D721Med (cell line): ENCODE data around the gene KCNK1.

Experiments
- DNase-seq: peaks from one replicate; pipeline ENCODE4 v3.0.0; 2011; ENCODE audit warnings: low spot score; ENCODE audit not compliant: insufficient read length
- FAIRE-seq: peaks from 2 replicates; lab custom pipeline; 2011; peaks lifted over from hg19 to GRCh38; lab: Jason Lieb, UNC
- TF ChIP-seq, protein P1 (sequence below): IDR thresholded peaks from 2 replicates; pipeline ENCODE4 v1.5.1; 2012; ENCODE audit warnings: mild to moderate bottlenecking, control low read depth; ENCODE audit not compliant: insufficient read depth; ENCODE audit errors: missing control alignments

KCNK1 gene

DNA sequence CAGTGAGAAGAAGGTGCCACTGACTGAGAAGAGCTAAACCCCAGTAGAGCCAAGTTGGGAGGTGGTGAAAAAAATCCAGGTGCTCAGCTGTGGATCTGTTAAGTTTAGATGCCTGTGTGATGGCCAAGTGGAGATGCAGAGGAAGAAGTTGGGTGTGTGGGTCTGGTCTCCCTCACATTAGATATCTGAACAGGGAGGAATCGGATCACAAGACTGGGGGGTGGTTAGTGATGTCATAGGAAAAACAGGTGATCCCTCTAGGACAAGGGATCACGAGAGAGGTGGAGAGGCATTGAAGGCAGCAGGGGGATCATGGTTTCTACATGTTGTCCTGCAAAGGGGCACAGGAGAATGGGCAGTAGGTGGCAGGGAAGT is 22.6 kb downstream of the KCNK1 start:
- TF ChIP-seq, protein P1, sequence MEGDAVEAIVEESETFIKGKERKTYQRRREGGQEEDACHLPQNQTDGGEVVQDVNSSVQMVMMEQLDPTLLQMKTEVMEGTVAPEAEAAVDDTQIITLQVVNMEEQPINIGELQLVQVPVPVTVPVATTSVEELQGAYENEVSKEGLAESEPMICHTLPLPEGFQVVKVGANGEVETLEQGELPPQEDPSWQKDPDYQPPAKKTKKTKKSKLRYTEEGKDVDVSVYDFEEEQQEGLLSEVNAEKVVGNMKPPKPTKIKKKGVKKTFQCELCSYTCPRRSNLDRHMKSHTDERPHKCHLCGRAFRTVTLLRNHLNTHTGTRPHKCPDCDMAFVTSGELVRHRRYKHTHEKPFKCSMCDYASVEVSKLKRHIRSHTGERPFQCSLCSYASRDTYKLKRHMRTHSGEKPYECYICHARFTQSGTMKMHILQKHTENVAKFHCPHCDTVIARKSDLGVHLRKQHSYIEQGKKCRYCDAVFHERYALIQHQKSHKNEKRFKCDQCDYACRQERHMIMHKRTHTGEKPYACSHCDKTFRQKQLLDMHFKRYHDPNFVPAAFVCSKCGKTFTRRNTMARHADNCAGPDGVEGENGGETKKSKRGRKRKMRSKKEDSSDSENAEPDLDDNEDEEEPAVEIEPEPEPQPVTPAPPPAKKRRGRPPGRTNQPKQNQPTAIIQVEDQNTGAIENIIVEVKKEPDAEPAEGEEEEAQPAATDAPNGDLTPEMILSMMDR: no peak
- FAIRE-seq (no peak), DNase-seq (no peak)

DNA sequence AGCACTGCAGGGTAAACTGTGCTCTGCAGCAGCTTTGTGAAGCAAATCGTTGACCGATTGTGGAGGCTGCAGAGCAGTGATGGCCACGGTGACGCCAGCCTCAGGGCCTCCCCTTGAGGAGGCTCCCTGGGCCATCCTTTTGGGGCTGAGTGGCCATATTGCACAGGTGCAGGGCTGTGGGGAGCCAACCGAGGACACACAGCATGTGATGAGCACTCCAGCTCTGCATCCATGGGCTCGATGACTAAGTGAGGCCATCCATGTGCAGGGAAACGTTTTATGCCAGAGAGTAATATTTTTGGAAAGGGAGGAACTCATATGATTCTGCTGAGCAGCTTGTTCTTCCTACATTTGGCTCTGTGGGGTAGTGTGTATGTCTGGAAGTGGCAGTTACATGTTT is 24.6 kb downstream of the KCNK1 start:
- TF ChIP-seq, protein P1: no peak
- no peak for FAIRE-seq
- DNase-seq: no peak

DNA sequence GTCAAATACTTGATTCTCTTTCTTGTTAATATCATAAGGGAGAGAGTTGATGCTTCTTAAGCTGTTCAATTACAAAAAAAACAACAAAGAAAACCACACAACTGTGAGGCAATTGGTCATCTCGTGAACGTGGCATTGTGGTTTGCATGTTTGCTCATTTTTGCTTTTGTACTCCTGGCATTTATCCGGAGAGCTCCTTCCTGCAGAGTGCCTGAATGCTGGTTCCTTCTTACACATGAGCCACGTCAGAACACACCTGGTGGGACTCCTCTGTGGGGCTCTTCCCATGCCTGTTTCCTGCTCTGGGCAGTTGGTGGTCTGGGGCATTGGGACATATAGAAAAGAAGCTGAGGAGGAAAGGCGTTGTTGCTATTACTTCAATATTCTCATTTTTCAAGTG is 25.7 kb downstream of the KCNK1 start:
- FAIRE-seq (no peak), DNase-seq (no peak)
- TF ChIP-seq, protein P1: no peak

DNA sequence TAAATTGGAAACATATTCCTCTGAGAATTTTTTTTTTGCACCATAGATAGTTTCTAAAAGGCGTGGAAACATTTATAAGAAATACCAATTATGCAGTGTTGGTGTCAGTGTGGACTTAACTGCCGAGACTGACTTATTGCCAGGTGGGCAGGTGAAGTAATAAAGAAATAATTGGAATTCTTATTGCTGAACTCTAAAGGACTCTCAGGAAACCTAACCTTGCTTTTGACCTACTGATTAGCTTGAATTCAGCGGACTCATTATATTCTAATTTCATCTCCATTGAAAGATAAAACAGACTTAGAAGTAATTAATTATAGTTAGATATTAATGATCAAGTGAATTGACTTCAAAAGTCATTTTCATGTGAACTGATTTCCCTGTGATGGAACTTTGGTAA is 26.3 kb downstream of the KCNK1 start:
- FAIRE-seq: no peak
- TF ChIP-seq, protein P1: no peak
- DNase-seq: no peak

DNA sequence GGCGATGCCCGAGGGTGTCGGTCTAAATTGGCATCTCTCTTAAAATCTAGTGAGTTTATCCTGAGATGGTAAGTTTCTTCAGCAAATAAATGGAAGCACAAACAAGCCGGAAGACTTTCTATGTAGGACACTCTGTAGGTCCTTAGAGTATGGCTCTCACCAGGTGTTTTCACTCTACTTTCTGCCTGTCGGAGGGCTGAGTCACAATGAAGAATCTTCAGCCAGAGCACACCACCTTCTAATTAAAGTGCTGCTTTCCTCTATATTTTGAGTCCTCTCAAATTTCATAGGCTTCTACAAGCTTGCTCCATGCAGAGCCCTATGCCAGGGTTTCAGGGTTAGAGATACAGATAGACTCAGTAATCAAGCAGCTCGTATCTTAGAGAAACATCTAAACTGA is 27.1 kb downstream of the KCNK1 start:
- no peak for FAIRE-seq
- TF ChIP-seq, protein P1: no peak
- DNase-seq: no peak

DNA sequence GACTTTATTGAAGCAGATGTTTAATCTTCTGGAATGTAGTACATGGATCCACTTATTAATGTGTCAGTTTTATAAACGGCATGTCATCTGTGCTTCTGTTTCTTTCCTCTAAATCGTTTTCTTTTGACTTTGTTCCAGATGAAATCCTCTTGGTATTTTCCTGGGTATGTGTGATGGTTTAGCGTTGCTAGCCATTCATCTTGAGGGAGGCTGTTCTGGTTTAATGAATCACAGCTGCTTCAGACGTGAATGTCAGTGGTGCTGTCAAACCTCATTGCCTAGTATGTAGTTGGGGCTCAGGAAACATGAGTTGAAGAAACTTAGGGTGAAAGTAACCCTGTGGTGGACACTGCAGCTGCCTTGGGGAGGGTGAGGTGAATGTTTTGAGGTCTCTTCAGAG is 33.2 kb downstream of the KCNK1 start:
- DNase-seq (no peak), FAIRE-seq (no peak)
- TF ChIP-seq, protein P1: no peak

DNA sequence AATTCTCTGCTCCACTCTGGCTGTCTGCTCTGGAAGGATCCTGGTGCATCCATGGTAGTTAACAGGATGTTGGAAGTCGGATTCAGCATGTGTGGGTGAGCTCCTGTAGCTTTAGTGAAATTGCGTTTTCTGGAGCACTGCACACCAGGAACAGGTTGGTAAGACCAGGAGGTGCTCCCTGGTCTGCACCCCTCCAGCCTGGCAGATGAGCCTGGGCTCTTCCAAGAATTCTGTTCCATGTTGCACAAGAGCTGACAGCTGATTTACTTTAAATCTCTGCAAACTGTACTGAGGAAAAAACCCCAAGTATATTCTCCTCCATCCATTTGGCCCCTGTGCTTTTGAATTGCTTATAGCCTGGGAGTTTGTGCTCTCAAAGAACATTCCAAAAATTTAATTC is 33.7 kb downstream of the KCNK1 start:
- TF ChIP-seq, protein P1: no peak
- no peak for FAIRE-seq
- no peak for DNase-seq
